SIG-M5 treated with dmso at 0.1 percent for 504 hours (cell line): ENCODE measurements around the gene UBTD2.
"Not testable (repeated sequence)": the region's sequence is repeated elsewhere in the genome, so short reads cannot be mapped to it uniquely, and the experiment has no call there.

Experiments
- DNase-seq: peaks from one replicate; lab custom pipeline; 2025; ENCODE audit not compliant: unreplicated experiment; lab: John Stamatoyannopoulos, UW

Gene UBTD2

GRCh38 chr5:172197775-172198174, 85.8 kb downstream of the UBTD2 start:
- DNase-seq: not testable (repeated sequence)

- no peak for DNase-seq
Observed at GRCh38 chr5:172194985-172195774, 88.4 kb downstream of the UBTD2 start.

GRCh38 chr5:172193872-172194271, 89.7 kb downstream of the UBTD2 start, which contains the start of gene EFCAB9:
EFCAB9 (plus strand) TSS chr5:172194172; CDS start chr5:172194173, 1 bp downstream.
- no peak for DNase-seq

- DNase-seq: no peak
Observed at GRCh38 chr5:172189693-172190296, 93.8 kb downstream of the UBTD2 start.

- peak; percentile 50 for DNase-seq
Observed at GRCh38 chr5:172188893-172189692, 94.5 kb downstream of the UBTD2 start.

- peak; percentile 91 for DNase-seq
Observed at GRCh38 chr5:172188033-172188892, 95.3 kb downstream of the UBTD2 start, which contains the start of gene STK10. STK10 (minus strand) TSS chr5:172188224; CDS start chr5:172188042, 182 bp downstream.

GRCh38 chr5:172187118-172188032, 96.2 kb downstream of the UBTD2 start:
- peak; percentile 86 for DNase-seq

GRCh38 chr5:172186114-172186695, 97.4 kb downstream of the UBTD2 start:
- DNase-seq: no peak

- no peak for DNase-seq
Observed at GRCh38 chr5:172185096-172185461, 98.5 kb downstream of the UBTD2 start.

GRCh38 chr5:172183881-172184280, 99.7 kb downstream of the UBTD2 start:
- no peak for DNase-seq

- no peak for DNase-seq
Observed at GRCh38 chr5:172182291-172182690, 101.3 kb downstream of the UBTD2 start.

GRCh38 chr5:172180936-172181335, 102.6 kb downstream of the UBTD2 start:
- no peak for DNase-seq

- DNase-seq: peak; percentile 94
Observed at GRCh38 chr5:172178991-172179989, 104.3 kb downstream of the UBTD2 start.

GRCh38 chr5:172178301-172178987, 105.1 kb downstream of the UBTD2 start:
- DNase-seq: peak; percentile 28

GRCh38 chr5:172177176-172177575, 106.4 kb downstream of the UBTD2 start:
- no peak for DNase-seq

GRCh38 chr5:172175263-172175719, 108.3 kb downstream of the UBTD2 start:
- peak; percentile 98 for DNase-seq

GRCh38 chr5:172173564-172174153, 109.9 kb downstream of the UBTD2 start:
- DNase-seq: peak; percentile 56
